ENCODE data around the gene COX11.

Gene COX11

DNA sequence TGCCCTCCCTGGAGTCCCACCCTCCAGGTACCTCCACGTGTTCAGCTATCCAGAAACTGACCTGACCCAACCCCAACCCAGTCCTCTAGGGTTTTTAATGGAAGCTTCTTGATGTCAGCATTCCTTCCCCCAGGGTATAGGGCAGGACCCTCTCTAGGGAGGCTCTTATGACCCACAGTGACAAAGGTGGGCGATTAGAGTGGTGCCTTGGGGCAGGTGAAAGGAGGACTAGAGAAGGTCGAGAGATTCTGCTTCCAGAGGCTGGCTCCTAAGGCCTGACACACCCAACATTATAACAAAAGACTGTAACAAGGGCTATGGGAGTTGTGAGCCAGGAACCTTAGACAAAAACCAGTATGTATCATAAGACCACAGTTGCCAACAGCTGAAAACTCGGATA lies 17.2 kb downstream of the COX11 start:
- Histone ChIP-seq H3K27ac (ENCODE audit: low read length) (no peak overlapping the region), H4K20me1 (ENCODE audit: insufficient read depth, low read length) (no peaks in the 10 kb centered on the region)

DNA sequence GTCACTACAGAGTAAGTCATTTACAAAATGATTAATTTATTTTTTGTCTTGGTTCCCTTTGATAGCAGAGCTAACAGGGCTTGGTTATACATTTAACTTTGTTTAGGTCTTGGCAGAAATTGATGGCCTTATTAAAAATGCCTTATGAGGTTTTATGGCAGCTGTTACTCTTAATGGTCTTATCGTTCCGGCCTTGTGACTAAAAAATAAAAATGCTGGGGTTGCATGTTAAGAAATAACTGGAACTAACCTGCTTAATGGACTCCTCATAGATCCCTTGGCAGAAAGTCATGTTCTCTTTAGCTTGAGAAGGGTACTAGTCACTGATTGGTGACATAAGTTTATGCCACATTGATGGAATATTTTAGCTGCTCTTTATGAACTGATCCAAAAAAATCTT lies 18.3 kb downstream of the COX11 start:
- Histone ChIP-seq H4K20me1 (ENCODE audit: insufficient read depth, low read length) (no peaks in the 10 kb centered on the region), H2AFZ (ENCODE audit: low read depth, low read length) (no peak overlapping the region), H3K9ac (ENCODE audit: low read depth, low read length) (no peak overlapping the region), H3K9me3 (ENCODE audit: insufficient read depth, low read length, severe bottlenecking) (no peaks in the 10 kb centered on the region), H3K36me3 (ENCODE audit: insufficient read depth, low read length) (no peaks in the 10 kb centered on the region; the same call in 1 of the 2 replicates), H3K4me1 (ENCODE audit: insufficient read depth, low read length) (no peaks in the 10 kb centered on the region), H3K4me3 (ENCODE audit: low read depth in 1 of 2, low read length in 2 of 2) (no peak overlapping the region), H3K4me2 (ENCODE audit: insufficient read depth, low read length) (no peak overlapping the region), H3K27me3 (ENCODE audit: insufficient read depth, low read length, poor library complexity) (no peaks in the 10 kb centered on the region), H3K79me2 (ENCODE audit: insufficient read depth, low read length) (no peaks in the 10 kb centered on the region), H3K27ac (ENCODE audit: low read length) (no peak overlapping the region)
- ATAC-seq (ENCODE audit: insufficient read depth, low read depth) (no peak), DNase-seq (no peak)
- TF ChIP-seq EZH2 (IDR thresholded peaks at IDR 0.05; ENCODE audit: borderline replicate concordance, low read depth, low read length, severe bottlenecking): no peak
- TF ChIP-seq, protein P1, sequence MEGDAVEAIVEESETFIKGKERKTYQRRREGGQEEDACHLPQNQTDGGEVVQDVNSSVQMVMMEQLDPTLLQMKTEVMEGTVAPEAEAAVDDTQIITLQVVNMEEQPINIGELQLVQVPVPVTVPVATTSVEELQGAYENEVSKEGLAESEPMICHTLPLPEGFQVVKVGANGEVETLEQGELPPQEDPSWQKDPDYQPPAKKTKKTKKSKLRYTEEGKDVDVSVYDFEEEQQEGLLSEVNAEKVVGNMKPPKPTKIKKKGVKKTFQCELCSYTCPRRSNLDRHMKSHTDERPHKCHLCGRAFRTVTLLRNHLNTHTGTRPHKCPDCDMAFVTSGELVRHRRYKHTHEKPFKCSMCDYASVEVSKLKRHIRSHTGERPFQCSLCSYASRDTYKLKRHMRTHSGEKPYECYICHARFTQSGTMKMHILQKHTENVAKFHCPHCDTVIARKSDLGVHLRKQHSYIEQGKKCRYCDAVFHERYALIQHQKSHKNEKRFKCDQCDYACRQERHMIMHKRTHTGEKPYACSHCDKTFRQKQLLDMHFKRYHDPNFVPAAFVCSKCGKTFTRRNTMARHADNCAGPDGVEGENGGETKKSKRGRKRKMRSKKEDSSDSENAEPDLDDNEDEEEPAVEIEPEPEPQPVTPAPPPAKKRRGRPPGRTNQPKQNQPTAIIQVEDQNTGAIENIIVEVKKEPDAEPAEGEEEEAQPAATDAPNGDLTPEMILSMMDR (IDR thresholded peaks at IDR 0.05; ENCODE audit: borderline replicate concordance, extremely low read depth, low read length, poor library complexity, severe bottlenecking): no peak

More for the DNA sequence above, 17.2 kb downstream of the COX11 start:
- no peak for TF ChIP-seq EZH2 (IDR thresholded peaks at IDR 0.05; ENCODE audit: borderline replicate concordance, low read depth, low read length, severe bottlenecking)
- TF ChIP-seq, protein P1 (IDR thresholded peaks at IDR 0.05; ENCODE audit: borderline replicate concordance, extremely low read depth, low read length, poor library complexity, severe bottlenecking): no peak
- no peak overlapping the region for H3K4me2 ChIP-seq (ENCODE audit: insufficient read depth, low read length)
- H2AFZ ChIP-seq (ENCODE audit: low read depth, low read length): no peak overlapping the region
- no peaks in the 10 kb centered on the region; the same call in 1 of the 2 replicates for H3K36me3 ChIP-seq (ENCODE audit: insufficient read depth, low read length)
- H3K4me3 ChIP-seq (ENCODE audit: low read depth in 1 of 2, low read length in 2 of 2): no peak overlapping the region
- H3K9me3 ChIP-seq (ENCODE audit: insufficient read depth, low read length, severe bottlenecking): no peaks in the 10 kb centered on the region
- no peaks in the 10 kb centered on the region for H3K79me2 ChIP-seq (ENCODE audit: insufficient read depth, low read length)
- ATAC-seq (ENCODE audit: insufficient read depth, low read depth) (no peak), DNase-seq (no peak)
- no peaks in the 10 kb centered on the region for H3K27me3 ChIP-seq (ENCODE audit: insufficient read depth, low read length, poor library complexity)
- H3K4me1 ChIP-seq (ENCODE audit: insufficient read depth, low read length): no peaks in the 10 kb centered on the region
- no peak overlapping the region for H3K9ac ChIP-seq (ENCODE audit: low read depth, low read length)

DNA sequence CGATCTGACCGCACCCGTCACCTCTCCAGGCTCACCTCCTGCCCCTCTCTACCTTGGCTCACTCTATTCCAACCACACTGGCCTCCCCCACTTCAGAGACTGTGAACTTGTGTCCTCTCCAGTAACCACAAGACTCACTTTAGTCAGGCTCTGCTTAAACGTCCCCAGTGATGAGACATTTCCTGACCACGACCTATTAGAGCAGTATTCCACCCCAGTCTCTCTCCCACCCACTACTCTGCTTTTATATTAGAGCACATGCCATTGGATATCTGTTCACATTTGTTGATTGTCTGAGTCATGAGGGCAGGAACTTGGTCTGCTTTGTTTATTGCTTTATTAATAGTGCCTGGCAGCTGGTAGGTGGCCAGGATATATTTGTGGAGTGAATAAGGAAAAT lies 20.1 kb downstream of the COX11 start:
- no peak overlapping the region for H3K9ac ChIP-seq (ENCODE audit: low read depth, low read length)
- no peak overlapping the region for H2AFZ ChIP-seq (ENCODE audit: low read depth, low read length)
- no peaks in the 10 kb centered on the region; the same call in 1 of the 2 replicates for H3K36me3 ChIP-seq (ENCODE audit: insufficient read depth, low read length)
- no peak overlapping the region for H3K4me3 ChIP-seq (ENCODE audit: low read depth in 1 of 2, low read length in 2 of 2)
- DNase-seq: no peak
- no peaks in the 10 kb centered on the region for H3K27me3 ChIP-seq (ENCODE audit: insufficient read depth, low read length, poor library complexity)
- H3K27ac ChIP-seq (ENCODE audit: low read length): no peak overlapping the region
- H3K4me2 ChIP-seq (ENCODE audit: insufficient read depth, low read length): no peak overlapping the region
- H3K4me1 ChIP-seq (ENCODE audit: insufficient read depth, low read length): no peaks in the 10 kb centered on the region
- TF ChIP-seq, protein P1 (IDR thresholded peaks at IDR 0.05; ENCODE audit: borderline replicate concordance, extremely low read depth, low read length, poor library complexity, severe bottlenecking): no peak
- no peak for TF ChIP-seq EZH2 (IDR thresholded peaks at IDR 0.05; ENCODE audit: borderline replicate concordance, low read depth, low read length, severe bottlenecking)
- H4K20me1 ChIP-seq (ENCODE audit: insufficient read depth, low read length): no peaks in the 10 kb centered on the region
- peak; percentile 56; the same call in 2 of the 3 replicates for ATAC-seq (ENCODE audit: insufficient read depth, low read depth)
- no peaks in the 10 kb centered on the region for H3K9me3 ChIP-seq (ENCODE audit: insufficient read depth, low read length, severe bottlenecking)
- H3K79me2 ChIP-seq (ENCODE audit: insufficient read depth, low read length): no peaks in the 10 kb centered on the region

DNA sequence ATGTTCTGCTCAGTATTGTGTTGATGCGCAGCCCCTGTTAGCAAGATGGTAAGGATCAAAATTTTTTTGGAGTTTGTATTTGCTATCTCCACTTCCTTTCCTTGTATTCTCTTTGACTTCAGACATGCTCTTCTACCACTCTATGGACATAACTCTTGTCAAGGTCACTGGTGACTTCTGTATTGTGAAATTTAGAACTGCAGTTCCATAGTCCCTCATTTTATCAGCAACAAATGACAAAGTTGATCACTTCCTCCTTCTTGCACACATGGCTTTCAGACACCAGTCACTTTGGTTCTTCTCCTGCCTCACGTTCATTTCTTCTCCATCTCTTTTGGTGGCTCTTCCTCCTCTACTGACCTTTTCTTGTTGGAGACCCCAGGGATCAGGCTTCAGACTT lies 21.1 kb downstream of the COX11 start:
- no peaks in the 10 kb centered on the region for H3K27me3 ChIP-seq (ENCODE audit: insufficient read depth, low read length, poor library complexity)
- no peaks in the 10 kb centered on the region for H4K20me1 ChIP-seq (ENCODE audit: insufficient read depth, low read length)
- H3K4me3 ChIP-seq (ENCODE audit: low read depth in 1 of 2, low read length in 2 of 2): no peak overlapping the region
- H3K4me1 ChIP-seq (ENCODE audit: insufficient read depth, low read length): no peaks in the 10 kb centered on the region
- H3K27ac ChIP-seq (ENCODE audit: low read length): no peak overlapping the region
- no peak for DNase-seq
- no peak overlapping the region for H3K4me2 ChIP-seq (ENCODE audit: insufficient read depth, low read length)
- TF ChIP-seq, protein P1 (IDR thresholded peaks at IDR 0.05; ENCODE audit: borderline replicate concordance, extremely low read depth, low read length, poor library complexity, severe bottlenecking): no peak
- TF ChIP-seq EZH2 (IDR thresholded peaks at IDR 0.05; ENCODE audit: borderline replicate concordance, low read depth, low read length, severe bottlenecking): no peak
- H3K36me3 ChIP-seq (ENCODE audit: insufficient read depth, low read length): no peaks in the 10 kb centered on the region
- no peaks in the 10 kb centered on the region for H3K9me3 ChIP-seq (ENCODE audit: insufficient read depth, low read length, severe bottlenecking)
- no peak overlapping the region for H3K9ac ChIP-seq (ENCODE audit: low read depth, low read length)
- no peak overlapping the region for H2AFZ ChIP-seq (ENCODE audit: low read depth, low read length)
- H3K79me2 ChIP-seq (ENCODE audit: insufficient read depth, low read length): no peaks in the 10 kb centered on the region
- no peak for ATAC-seq (ENCODE audit: insufficient read depth, low read depth)

Data from DND-41 (cell line).